ENCODE data around the gene DRD3.

DNA sequence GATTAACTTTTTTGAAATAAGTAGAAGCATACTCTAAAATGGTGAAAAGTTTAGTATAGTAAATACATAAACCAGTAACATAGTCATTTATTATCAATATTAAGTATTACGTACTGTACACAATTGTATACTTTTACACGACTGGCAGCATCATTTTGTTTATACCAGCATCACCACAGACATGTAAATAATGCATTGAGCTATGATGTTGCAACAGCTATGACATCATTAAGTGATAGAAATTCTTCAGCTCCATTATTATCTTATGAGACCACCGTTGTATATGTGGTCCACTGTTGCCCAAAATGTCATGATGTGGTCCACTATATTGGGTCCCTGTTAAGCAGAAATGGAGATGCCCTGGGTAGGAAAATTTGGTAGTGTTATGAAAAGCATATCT lies 51.3 kb downstream of the DRD3 start:
- TF ChIP-seq CTCF (IDR thresholded peaks at IDR 0.05) (no peak), ZFX (IDR thresholded peaks at IDR 0.05; ENCODE audit: borderline replicate concordance) (no peak)
